GM18519 (cell line): Measurements from ENCODE around the gene THOC1.

ENCODE experiments used
- ATAC-seq: cut with Tn5 transposase; IDR thresholded peaks from one replicate; pipeline ENCODE4 v1.9.1; 2021; ENCODE audit warnings: mild to moderate bottlenecking, moderate library complexity; ENCODE audit not compliant: unreplicated experiment, low FRiP score

THOC1 gene

DNA sequence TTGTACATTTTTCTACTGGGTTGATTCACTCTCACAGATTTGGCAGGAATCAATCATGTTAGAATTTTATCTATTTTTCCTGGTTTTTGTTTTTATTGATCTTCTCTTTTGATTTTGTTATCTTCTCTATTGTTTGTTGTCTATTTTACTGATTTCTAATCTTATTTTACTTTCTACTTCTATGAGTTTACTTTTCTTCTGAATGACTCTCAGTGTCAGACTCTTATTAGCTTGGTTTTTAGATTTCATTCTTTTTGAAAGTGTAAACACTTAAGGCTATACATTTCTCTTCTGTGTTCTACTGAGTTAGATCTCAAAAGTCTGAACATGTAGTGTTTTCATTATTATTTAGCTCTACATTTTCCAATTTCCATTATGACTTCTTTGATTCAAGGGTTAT is 47.1 kb downstream of the THOC1 start:
- ATAC-seq, result no peak

DNA sequence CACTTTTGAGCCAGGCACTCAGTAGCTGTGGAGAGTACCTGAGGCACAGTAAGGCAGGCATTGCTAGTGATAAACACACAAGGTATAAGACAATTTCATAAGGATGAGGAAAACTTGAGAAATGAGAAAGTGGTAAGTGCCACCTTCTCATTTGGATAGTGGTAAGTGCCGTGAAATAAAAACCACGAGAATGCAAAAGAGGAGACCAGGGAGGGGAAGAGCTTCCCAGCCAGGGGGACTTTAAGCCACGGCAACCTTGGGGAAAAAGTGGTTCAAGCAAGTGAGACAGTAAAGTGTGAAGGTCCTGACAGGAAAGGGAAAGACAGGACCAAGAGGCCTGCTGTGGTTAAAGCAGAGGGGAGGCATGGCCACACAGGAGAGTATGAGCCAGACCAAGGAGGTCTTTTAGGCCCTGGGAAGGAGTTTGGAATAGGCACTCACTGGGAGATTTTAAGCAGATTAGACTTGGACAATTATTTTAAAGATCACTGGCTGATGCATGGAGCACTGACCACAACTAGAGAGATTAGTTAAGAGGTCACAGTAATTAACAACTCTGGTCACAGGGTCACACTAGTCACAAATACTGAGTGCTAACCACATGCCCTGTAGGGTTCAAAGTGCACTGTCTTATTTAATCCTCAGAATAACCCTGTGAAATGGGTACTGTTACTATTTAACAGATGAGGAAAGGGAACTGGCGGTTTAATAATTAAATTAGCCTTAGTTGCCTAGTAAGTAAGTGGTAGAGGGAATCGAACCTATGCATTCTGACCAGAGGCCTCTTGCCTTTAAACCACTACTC is 50.1 kb downstream of the THOC1 start:
- ATAC-seq, result no peak

DNA sequence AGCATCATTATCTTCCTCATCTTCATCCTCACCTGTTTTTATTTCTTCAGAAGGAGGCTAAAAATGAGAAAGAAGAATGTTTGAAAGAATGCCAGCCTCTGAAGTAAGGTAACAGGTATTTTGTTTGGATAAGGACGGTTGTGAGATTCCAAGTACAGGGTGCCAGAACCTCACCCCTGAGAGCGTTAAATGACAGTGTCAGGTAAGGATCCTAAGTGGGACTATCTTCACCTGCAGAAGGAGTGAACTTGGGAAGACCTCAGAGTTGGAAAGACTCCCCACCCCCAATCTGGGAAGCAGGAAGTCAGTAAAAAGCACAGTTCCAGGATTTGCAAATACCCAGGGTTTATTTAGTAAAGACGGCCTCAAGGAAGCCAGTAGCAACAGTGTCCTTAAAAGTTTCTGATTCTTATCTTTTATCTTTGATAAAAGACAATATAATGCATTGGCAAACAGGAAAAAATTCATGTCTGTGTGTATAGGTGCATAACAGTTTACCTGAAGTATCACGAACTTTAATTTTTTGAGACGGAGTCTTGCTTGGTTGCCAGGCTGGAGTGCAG is 52.3 kb downstream of the THOC1 start:
- ATAC-seq, result no peak

DNA sequence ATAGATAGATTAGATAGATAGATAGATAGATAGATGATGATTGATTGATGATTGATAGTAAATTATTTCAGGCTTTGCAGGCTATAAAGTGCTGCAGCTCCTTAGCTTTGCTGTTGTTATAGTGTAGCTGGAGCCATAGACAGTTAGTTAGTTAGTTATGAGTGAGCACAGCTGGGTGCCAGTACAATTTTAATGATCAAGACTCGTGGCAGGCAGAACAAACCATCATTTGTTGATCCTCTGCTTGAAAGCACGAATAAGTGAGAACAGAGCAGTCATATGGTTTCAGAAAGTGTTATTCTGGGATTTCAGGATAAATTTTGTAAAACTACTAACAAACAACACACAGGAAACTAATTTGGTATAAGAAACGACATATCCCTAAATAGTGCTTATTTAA is 53.9 kb downstream of the THOC1 start:
- no peak for ATAC-seq

DNA sequence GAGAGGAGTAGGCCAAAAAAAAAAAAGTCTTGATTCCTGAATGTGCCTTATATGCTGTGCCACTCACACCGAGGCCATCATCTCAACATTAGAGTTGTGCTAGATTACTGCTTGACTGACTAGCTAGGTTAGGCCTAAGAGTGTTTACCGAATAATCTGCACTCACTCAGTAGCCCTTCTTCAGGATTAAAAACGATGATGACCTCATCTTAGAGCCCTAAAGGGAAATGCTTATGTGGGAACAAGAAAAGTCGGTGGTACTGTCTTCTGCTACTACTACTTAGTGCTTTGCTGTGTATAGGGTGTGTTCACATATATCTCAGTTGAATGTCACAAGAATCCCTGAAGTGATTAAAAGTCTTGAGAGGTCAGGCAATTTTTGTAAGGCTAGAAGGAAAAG is 54.3 kb downstream of the THOC1 start:
- ATAC-seq, result no peak

DNA sequence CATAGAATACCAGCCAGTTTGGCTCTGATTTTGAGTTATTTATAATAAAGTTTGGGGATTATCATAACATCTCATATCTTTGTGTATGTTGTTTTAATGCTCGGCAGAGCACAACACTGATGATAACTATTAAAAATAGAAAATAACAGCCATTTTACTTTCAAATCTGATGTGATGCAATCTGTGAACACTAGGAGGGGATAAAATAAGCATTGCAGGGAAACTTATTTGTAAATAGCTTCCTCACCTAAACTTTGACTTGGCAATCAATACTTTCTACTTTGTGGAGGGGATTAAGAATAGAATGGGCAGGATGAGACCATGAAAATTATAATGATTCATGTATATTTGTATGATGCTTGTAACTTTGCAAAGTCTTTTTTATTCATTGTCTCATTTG is 55.1 kb downstream of the THOC1 start:
- ATAC-seq, result no peak

DNA sequence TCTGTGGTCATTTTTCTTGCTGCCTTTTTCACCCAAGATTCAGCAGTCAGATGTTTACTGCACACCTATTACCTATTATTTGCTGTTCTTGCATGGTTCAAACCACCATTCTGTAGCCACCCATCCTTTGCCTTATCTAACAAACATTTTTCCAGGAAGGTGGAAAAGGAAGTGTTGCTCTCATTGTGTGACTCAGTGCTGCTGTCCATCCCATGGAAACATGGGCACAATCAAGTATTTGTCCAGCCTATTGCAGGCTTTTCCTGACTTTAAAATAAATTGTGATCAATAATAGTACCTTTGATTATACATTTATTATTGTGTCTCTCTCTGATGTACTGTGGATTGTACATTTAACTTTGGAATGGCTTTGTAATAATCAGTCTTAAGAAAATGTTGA is 56.3 kb downstream of the THOC1 start:
- no peak for ATAC-seq

DNA sequence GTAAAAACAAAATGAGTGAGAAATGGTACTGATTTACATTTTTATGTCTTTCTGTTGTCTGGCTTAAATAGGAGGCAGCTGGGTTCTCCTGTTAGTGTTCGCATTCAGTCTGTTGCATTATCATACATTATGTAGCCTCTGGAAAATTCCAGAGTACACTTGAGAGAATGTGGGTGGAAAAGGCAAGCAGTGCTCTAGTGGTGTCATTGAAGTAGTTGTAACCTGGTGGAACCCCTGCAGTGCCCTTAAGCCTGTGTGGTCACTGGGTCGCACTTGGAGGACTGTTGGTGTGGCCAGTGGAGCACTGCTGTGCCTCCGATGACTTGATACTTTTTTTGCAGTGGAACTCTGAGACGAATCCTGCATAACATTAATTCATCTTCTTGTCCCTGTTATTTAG is 57.1 kb downstream of the THOC1 start:
- ATAC-seq, result no peak

DNA sequence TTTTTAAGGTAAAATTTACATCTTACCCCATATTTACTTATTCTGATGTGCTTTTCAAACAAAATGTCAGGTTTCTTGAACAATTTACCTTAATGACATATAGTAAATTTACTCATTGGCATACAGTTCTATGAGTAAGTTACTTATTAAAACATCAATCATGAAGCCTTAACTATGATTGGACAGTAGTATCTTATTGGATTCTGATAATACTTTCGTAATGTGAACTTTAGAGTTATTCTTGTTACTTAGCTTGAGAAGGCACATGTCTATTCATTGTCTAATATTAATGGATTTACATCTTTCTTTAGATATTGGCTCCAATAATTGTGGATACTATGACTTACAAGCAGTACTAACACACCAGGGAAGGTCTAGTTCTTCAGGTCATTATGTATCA is 57.8 kb downstream of the THOC1 start:
- no peak for ATAC-seq

DNA sequence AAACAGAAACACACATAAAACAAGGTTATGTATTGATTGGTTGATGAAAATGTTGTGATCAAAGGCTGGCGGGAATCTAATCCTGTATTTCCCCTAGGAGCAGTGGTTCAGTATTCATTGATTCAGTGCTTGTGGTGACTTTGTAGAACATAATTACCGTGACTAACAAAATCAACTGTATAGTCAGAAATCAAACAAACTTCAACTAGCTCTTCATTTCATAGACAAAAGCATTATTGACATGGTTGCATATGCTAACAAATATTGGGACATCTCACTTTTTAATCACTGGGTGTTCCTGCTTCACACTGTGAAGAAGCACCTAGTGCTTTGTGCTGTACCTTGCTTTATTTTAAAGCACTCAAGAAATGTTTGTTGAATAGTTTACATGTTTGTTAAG is 68.1 kb downstream of the THOC1 start:
- ATAC-seq, result no peak

DNA sequence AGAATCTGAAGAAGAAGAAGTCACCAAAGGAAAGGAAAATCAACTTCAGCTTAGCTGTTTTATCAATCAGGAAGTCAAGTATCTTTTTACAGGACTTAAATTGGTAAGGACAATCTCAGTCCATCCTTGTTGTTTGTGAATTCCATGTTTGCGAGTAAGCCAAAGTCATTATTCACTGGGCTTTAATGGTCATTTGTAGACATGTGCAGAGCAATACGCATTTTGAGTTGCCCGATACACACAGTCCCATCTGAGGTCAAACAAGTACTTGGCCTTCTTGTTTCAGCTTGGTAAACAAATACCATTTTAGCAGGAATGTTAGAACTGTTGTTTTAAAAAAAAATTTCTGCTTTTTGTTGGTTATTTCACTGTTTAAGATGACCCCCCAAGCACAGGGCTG is 68.6 kb downstream of the THOC1 start:
- no peak for ATAC-seq

DNA sequence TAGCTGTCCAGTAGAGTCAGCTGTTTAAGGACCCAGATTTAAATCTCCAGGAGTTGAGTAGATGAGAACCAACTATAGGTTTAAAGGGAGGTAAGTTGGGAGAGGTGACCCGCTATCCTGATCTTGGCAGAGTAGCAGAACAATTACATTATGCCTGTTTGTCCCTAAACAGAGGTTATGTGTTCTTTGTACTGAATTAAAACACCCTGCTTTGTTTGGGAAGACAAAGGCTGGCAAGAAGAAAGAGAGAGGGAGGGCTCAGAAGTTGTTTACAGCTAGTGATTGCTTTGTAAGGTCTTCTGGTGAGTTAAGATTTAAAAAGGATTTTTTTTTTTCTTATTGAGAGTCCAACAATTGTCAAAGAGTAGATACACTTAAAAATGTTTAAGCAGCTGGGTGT is 72.2 kb downstream of the THOC1 start:
- ATAC-seq, result no peak

DNA sequence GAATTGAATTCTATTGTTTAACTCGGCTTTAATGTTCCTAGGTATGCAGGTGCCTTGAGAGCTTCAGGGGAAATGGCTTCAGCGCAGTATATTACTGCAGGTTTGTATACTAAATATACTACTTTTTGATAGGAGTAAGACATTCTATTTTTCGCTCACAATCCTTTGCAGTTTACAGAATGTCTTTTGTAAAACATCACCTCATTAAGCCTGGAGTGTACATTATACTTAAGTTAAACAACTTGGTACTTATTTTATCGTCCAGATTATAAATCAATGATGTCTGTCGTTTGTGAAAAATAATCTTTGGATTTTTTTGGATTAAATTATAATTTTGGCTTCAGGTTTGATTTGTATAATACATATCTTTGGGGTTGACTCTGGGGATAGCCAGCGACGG is 75.0 kb downstream of the THOC1 start:
- no peak for ATAC-seq

DNA sequence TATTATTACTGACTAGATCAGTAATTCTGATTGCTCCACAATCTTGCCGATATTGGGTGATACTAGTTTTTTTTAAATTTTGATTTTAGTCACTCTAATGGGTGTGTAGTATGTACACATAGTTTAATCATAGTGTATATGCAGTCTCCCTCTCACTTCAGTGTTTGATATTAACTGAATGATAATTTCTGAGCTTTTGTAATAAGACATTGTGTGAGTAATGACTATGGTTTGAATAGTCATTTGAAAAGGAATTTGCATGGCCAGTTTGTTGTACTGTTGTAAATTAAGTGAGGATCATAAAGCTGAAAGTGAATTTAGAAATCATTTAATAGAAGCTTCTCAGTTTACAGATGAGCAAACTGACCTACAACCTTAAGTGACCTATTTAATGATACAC is 76.1 kb downstream of the THOC1 start:
- no peak for ATAC-seq

DNA sequence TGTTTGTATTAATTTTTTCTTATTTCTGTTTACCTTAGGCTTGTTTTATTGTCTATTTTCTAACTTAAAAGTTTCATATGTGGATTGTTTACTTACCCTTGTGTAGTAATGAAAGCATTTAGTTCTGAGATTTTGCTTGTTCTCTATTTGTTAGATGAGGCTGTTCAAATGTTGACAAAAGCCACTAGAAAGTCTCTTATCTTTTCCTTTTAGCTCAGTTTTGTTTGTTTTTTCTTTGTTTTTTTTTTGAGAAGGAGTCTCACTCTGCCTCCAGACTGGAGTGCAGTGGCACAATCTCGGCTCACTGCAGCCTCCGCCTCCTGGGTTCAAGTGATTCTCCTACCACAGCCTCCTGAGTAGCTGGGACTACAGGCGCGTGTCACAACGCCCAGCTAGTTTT is 78.6 kb downstream of the THOC1 start:
- no peak for ATAC-seq

DNA sequence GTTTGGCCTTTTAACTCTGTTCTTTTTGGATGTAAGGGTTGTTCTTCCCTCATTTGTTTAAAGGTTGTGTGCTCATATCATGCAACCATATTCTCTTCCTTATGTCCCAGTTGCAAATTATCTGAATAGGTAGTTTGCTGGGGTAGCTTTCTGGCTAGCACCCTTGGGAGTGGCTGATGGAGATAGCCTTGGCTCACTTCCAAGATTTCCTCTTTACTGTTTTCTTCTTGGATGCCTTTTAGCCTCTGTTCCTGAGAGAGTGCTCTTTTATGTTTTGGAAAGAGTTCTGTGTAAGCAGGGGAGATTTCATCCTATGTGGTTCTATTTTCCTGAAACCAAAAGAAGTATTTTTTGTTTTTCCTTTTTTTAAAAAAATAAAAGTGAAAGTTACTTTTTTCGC is 84.1 kb downstream of the THOC1 start:
- no peak for ATAC-seq

DNA sequence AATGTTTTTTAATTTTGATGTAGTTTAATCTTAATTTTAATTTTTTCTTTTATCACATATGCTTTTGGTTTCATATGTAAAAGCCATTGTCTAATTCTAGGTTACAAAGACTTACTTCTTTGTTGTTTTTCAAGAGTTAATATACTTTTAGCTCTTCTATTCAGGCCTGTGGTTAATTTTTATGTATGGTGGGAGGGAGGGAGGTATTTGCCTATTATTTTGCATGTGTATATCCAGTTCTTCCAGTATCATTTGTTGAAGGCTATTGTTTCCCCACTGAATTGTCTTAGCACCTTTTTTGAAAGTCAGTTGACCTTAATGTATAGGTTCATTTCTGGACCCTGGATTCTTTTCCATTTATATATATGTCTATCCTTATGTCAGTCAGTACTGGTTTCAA is 86.1 kb downstream of the THOC1 start:
- ATAC-seq, result no peak

DNA sequence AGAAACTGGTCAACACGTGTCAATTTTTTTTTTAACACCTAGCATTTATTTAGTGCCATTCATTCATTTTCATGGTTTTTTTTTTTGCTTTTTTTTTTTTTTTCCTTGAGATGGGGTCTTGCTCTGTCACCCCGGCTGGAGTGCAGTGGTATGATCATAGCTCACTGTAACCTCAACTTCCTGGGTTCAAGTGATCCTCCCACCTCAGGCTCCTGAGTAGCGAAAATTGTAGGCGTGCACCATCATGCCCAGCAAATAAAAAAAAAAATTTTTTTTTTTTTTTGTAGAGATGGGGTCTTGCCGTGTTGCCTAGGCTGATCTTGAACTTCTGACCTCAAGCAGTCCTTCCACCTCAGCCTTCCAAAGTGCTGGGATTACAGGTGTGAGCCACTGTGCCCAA is 88.3 kb downstream of the THOC1 start:
- ATAC-seq, result no peak

DNA sequence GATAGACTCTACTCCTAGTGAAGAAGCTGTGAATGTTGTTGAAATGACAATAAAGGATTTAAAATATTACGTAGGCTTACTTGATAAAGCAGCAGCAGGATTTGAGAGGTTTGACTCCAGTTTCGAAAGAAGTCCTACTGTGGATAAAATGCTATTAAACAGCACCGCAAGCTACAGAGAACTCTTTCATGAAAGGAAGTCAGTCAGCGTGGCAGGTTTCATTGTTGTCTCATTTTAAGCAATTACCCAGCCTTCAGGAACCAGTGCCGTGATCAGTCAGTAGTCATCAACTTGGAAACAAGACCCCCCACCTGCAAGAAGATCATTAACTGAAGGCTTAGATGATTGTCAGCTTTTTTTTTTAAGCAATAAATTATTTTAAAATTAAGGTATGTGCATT is 95.5 kb downstream of the THOC1 start:
- ATAC-seq, result no peak
